VCaP (cell line): ENCODE results near the gene SREBF2.

Experiments
- H3K27ac ChIP-seq: fragments of 450-650 bp; 2 replicates; pipeline ENCODE4 v1.5.1; 2017
- CTCF ChIP-seq: fragments of 450-650 bp; conservative IDR thresholded peaks from 2 replicates; pipeline ENCODE4 v1.5.1; 2017; ENCODE audit warnings: mild to moderate bottlenecking, moderate library complexity

Gene SREBF2

DNA sequence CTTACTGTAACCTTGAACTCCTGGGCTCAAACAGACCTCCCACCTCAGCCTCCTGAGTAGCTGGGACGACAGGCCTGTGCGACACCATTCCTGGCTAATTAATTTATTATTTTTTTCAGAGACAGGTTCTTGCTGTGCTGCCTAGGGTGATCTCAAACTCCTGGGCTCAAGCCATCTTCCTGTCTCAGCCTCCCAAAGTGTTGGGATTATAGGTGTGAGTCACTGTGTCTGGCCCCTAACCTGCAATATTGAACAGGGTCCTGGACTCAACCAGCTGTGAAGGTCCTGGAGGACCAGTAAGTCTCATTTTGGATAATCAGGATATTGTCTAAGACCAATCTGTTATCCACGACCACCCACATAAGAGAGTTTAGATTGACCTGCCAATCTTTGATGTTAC is 17.2 kb upstream of the SREBF2 start:
- H3K27ac ChIP-seq: no peak overlapping the region
- no peak for TF ChIP-seq CTCF

DNA sequence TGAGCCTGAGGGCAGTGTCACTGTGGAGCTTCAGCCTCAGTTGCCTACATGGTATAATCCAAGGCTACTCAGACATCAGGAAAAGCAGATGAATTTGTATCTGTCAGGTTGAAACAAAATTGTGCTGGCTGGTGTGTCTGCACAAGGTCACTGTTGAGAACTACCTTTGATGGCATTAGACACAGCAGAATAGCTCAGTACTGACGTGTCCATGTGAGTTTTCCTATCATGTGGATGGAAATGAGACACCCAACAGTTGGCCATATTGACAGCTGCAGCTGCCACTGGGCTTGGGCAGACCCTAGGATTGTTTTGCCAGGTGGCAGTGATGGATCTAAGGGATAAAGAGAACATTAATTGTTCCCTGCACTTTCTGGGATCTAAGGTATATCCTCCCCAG is 16.7 kb upstream of the SREBF2 start:
- H3K27ac ChIP-seq: no peak overlapping the region
- no peak for TF ChIP-seq CTCF

DNA sequence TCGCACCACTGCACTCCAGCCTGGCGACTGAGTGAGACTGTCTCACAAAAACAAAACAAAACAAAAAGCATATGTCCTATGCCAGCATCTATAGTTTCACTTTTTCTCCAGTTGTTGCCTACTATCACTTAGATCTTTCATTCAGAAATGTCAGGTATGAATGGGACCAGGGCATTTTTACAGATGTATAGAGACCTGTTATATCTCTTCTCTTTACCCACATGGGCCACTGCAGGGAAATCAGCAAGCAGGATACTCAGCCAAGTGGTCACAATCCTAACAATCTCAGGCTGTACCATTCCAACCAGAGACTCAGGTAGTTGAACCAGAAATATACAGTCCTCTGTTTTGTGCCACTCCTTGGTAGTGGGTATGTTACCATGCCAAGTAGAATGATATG is 16.0 kb upstream of the SREBF2 start:
- H3K27ac ChIP-seq: no peak overlapping the region
- no peak for TF ChIP-seq CTCF

GRCh38 chr22:41818011-41818410 is 14.9 kb upstream of the SREBF2 start:
- H3K27ac ChIP-seq: no peak overlapping the region

GRCh38 chr22:41818596-41818995 is 14.3 kb upstream of the SREBF2 start:
- no peak for TF ChIP-seq CTCF
- no peak overlapping the region for H3K27ac ChIP-seq

More at GRCh38 chr22:41818011-41818410, 14.9 kb upstream of the SREBF2 start:
- no peak for TF ChIP-seq CTCF

DNA sequence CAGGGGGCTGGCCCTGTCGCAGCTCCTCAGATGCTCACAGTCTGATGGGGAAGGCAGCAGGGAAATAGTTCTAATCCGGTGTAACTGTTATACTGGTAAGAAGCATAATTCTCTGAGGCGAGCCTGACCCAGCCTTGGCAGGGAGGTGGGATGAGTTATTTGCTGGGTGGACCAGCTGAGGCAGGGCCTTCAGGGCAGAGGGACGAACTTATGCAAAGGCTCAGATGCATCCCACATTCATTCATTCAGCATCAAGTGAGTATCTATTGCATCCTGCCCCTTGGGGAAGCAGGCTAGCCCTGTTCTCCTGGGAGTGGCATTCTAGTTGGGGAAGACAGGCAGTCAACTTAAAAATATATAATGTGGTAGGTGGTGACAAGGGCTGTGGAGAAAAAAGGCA is 13.6 kb upstream of the SREBF2 start:
- H3K27ac ChIP-seq: no peak overlapping the region
- no peak for TF ChIP-seq CTCF

DNA sequence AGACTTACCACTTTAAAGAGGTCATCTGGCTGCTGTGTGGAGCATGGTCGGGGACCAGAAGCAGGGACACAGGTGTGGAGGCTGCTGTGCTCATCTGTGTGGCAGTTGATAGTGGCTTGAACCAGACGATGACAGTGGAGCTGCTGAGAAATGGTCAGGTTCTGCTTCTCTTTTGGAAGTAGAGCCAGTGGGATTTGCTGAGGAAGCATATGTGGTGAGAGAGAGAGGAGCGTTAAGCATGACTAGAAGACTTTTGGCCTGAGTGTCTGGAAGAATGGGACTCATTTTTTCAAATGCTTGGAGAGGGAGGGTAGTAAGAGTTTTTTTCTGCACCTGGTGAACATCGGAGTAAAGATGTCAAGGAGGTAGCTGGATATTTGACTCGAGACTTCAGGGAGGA is 12.5 kb upstream of the SREBF2 start:
- TF ChIP-seq CTCF: no peak
- no peak overlapping the region for H3K27ac ChIP-seq
